A673 (cell line): ENCODE data around the gene YEATS2.

Source experiments
- CTCF ChIP-seq: fragments of 300-800, 200-600 bp; sonication (generic); conservative IDR thresholded peaks from 2 replicates; pipeline ENCODE4 v1.5.1; 2017; ENCODE audit warnings: low read depth, mild to moderate bottlenecking, antibody characterized with exemption, low read length, moderate library complexity, mixed read lengths
- EZH2 ChIP-seq: fragments of 200-600 bp; sonication (generic); IDR thresholded peaks from 2 replicates; pipeline ENCODE4 v1.6.1; 2017; ENCODE audit warnings: borderline replicate concordance, low read depth, mild to moderate bottlenecking, mixed read lengths, antibody characterized with exemption, low read length; ENCODE audit not compliant: poor library complexity, severe bottlenecking

- TF ChIP-seq CTCF = no peak
- no peak for TF ChIP-seq EZH2
These were observed 118.4 kb downstream of the YEATS2 start for GRCh38 chr3:183815951-183816475.
